Heart left ventricle (tissue), 16 donors: ENCODE measurements around the gene FBXW7. TPM values are rescaled to one million over a fixed set of nuclear protein-coding genes. Genes with fewer than 3 reads are reported as not detected.

ENCODE experiments used
- ATAC-seq, 4 donors: fragments of 200-7000 bp; cut with Tn5 transposase; one replicate each; pipeline ENCODE4 v1.9.1; 2020 to 2022; ENCODE audit warnings: moderate library complexity in 4 of 4, mild to moderate bottlenecking in 3 of 4, moderate number of reproducible peaks in 1 of 4
- DNase-seq, 5 donors: peaks; one replicate each; pipeline ENCODE4 v3.0.0-alpha.2; 2020
- H3K27ac ChIP-seq, 12 donors: fragments of 200-600 bp; sonication (generic) in 4 of 12; one replicate each; pipeline versions ENCODE4 v1.5.0 to v1.8.0; 2016 to 2022; ENCODE audit warnings: mild to moderate bottlenecking in 2 of 12
- H3K27me3 ChIP-seq, 9 donors: fragments of 200-600 bp; sonication (generic) in 2 of 9; one replicate each; pipeline versions ENCODE4 v1.5.1 to v1.8.0; 2016 to 2022; ENCODE audit warnings: mild to moderate bottlenecking in 3 of 9
- H3K36me3 ChIP-seq, 9 donors: fragments of 200-600 bp; sonication (generic) in 2 of 9; one replicate each; pipeline versions ENCODE4 v1.5.0 to v1.8.0; 2018 to 2022; ENCODE audit warnings: mild to moderate bottlenecking in 2 of 9
- H3K4me1 ChIP-seq, 12 donors: fragments of 200-600 bp; sonication (generic) in 4 of 12; one replicate each; pipeline versions ENCODE4 v1.5.0 to v1.8.0; 2016 to 2022; ENCODE audit warnings: mild to moderate bottlenecking in 3 of 12
- H3K4me3 ChIP-seq, 12 donors: fragments of 200-600 bp; sonication (generic) in 4 of 12; one replicate each; pipeline versions ENCODE4 v1.5.0 to v1.8.0; 2017 to 2022; ENCODE audit warnings: mild to moderate bottlenecking in 9 of 12, moderate library complexity in 4 of 12
- H3K9me3 ChIP-seq, 12 donors: fragments of 200-600 bp; sonication (generic) in 4 of 12; one replicate each; pipeline versions ENCODE4 v1.5.0 to v1.8.0; 2016 to 2022; ENCODE audit warnings: mild to moderate bottlenecking in 1 of 12
- POLR2A ChIP-seq, 2 donors: fragments of 450-650 bp; IDR thresholded peaks; one replicate each; pipeline ENCODE4 v1.6.1; 2017; ENCODE audit warnings: antibody characterized with exemption in 2 of 2, mild to moderate bottlenecking in 2 of 2, moderate library complexity in 2 of 2
- WGBS, 4 donors: extraction: QIAGEN DNeasy Blood & Tissue Kit in 2 of 4; methylation state at CpG; one replicate each; pipeline versions ENCODE4 v1.1.5 to v1.1.7; 2013 to 2018; 5-methylcytosine and 5-hydroxymethylcytosine counted together
- intact Hi-C, 10 donors: fragments of 100-400 bp; cut with DNase I; formaldehyde crosslinking; loops; one replicate each; pipeline versions ENCODE4 v1.11.1 to v1.14.2; 2022
- polyA plus RNA-seq, 2 donors: library from polyadenylated mRNA; stranded (reverse); fragments of 200-250 nt; gene quantifications; one replicate each; pipeline ENCODE4 v1.2.3, GENCODE V29; 2013
- total RNA-seq, 9 donors: library from RNA; depleted of rRNA in 2 of 9; stranded (reverse); fragments of >200 nt in 2 of 9; fragmentation: NEBNext Ultra II Directional in 3 of 9; extraction: Animal tissue kit (Norgen Biotek cat#: 25700) in 3 of 9; gene quantifications; one replicate each; pipeline versions ENCODE4 v1.1.0 to v1.2.4, GENCODE V29; 2016 to 2023
- TF ChIP-seq, protein P1 (sequence below), 12 donors: fragments of 200-600 bp; sonication (generic) in 4 of 12; IDR thresholded peaks; one replicate each; pipeline versions ENCODE4 v1.5.0 to v1.8.0; 2018 to 2022; ENCODE audit warnings: antibody characterized with exemption in 12 of 12, mild to moderate bottlenecking in 5 of 12
- donor health status: ischemic (EF 13 %, LVEDD 7.1; RV severe dilation, severe dysfunction).
- donor health status: healthy with polysubstance abuse.
- donor health status: DM: no; HTN: yes; CAD: no.
- donor health status: DM: no; HTN: no; CAD: no.
- donor health status: ischemic (EF 25% LVEDD 6.9; RV normal size, moderate dysfunction).
- donor health status: ischemic (EF 25% LVEDD 5.7; RV mildly dilated, moderate dysfunction).
- donor health status: healthy.
- donor health status: DM: yes; HTN: yes; CAD: no.
- donor health status: ischemic (EF 35%, LVEDD 5.7; RV mildly dilated, moderate dysfunction).
- donor health status: nonischemic (EF 11% LVEDD 7.7; RV severe dilation, severe dysfunction).
- donor health status: DM: yes; HTN: yes; CAD: no.
- donor health status: PGD.
- donor health status: ischemic (EF 29% LVEDD 5.4; RV normal size, mild dysfunction).
- donor health status: nonischemic (EF 23%, LVEDD 6.1; RV moderate dilation, normal function).

FBXW7 gene
- total and polyA plus RNA-seq, 11 donors, result 20.6 to 74.1 (median 59.8) TPM

DNA sequence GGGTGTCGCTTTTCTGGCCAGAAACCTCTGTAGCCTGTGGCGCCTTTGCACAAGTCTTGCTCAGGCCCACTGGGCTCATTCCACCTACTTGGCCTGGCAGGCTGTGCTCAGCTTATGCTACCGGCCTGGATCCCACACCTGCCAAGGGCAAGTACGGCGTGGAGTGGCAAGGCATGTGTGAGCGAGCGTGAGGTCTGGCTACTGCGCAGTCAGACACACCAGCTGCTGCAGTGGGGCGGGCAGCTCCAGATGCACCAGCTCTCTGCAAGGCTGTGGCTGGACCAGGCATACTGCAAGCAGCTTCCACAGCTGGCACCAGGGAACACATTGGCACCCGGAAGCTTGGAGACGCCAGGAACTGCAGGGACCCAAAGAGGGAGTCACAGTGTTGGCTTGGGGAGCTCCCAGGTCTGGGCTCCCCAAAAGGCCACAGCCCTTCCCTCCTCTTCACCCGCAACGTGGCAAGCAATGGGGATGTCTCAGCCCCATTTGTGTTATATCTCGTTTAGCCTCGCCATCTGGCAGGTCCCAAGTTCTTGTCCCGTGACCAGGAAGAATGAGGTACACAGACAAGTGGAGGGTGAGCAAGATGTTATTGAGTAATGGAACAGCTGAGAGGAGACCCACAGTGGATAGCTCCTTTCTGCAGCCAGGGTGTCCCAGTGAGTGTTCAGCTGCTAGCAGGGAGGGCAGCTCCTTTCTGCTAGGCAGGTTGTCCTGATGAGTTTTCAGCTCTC is 3.8 kb upstream of the FBXW7 start:
- TF ChIP-seq, protein P1, sequence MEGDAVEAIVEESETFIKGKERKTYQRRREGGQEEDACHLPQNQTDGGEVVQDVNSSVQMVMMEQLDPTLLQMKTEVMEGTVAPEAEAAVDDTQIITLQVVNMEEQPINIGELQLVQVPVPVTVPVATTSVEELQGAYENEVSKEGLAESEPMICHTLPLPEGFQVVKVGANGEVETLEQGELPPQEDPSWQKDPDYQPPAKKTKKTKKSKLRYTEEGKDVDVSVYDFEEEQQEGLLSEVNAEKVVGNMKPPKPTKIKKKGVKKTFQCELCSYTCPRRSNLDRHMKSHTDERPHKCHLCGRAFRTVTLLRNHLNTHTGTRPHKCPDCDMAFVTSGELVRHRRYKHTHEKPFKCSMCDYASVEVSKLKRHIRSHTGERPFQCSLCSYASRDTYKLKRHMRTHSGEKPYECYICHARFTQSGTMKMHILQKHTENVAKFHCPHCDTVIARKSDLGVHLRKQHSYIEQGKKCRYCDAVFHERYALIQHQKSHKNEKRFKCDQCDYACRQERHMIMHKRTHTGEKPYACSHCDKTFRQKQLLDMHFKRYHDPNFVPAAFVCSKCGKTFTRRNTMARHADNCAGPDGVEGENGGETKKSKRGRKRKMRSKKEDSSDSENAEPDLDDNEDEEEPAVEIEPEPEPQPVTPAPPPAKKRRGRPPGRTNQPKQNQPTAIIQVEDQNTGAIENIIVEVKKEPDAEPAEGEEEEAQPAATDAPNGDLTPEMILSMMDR (IDR thresholded peaks at IDR 0.05), result no peak
- TF ChIP-seq POLR2A (IDR thresholded peaks at IDR 0.05), result no peak
- Histone ChIP-seq H3K4me1 (peaks cover 0 to 27% (median 13%) of the 10 kb centered on the region in 12 donors), H3K27ac (no peak overlapping the region), H3K36me3 (peaks cover 0 to 12% (median 0%) of the 10 kb centered on the region in 9 donors), H3K4me3 (no peak overlapping the region), H3K27me3 (no peaks in the 10 kb centered on the region), H3K9me3 (peaks cover 0 to 9% (median 0%) of the 10 kb centered on the region in 12 donors)
- 95 to 98% (median 97%) methylated on average over 14 to 16 of the region's 16 CpGs for WGBS, 4 donors
- DNase-seq (no peak), ATAC-seq (no peak)
- intact Hi-C loops, result loop anchor here in 2 of 10 donors (5.0 to 10.0 kb wide), 3 partner anchors 37 to 145 kb away; no protein-coding TSS in a partner anchor

DNA sequence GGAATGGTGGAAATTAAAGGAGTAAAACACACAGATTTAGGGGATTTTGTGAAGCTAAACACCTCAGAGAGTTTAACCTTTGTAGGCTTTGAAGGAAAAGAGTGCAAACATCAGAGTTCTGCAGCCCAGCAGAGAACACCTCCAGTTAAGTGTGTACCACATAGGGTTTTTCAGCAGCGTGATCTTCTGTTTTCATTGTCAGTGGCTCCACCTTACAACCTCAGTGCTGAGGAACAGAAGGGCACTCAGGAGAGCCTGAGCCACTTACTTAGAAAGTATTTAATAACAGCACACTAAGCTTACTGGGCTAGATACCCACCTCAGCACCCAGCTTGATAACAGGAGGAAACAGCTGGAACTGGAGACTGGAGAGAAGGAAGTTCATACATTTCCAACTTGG is 2.0 kb upstream of the FBXW7 start:
- intact Hi-C loops, result loop anchor here in 3 of 10 donors (2.0 to 10.0 kb wide), 3 partner anchors 25 to 147 kb away; no protein-coding TSS in a partner anchor
- H3K27me3 ChIP-seq, result no peaks in the 10 kb centered on the region
- H3K27ac ChIP-seq, result peak overlapping the region in 2 of 12 donors; percentile 91 to 95
- H3K9me3 ChIP-seq, result peaks cover 0 to 9% (median 0%) of the 10 kb centered on the region in 12 donors
- peaks cover 3 to 45% (median 28%) of the 10 kb centered on the region in 12 donors for H3K4me1 ChIP-seq
- H3K4me3 ChIP-seq, result peak overlapping the region in 1 of 12 donors; percentile 98
- TF ChIP-seq, protein P1 (IDR thresholded peaks at IDR 0.05), result no peak
- TF ChIP-seq POLR2A (IDR thresholded peaks at IDR 0.05), result no peak
- no peak for DNase-seq
- ATAC-seq, result no peak
- WGBS, 4 donors, result 82 to 94% (median 88%) methylated on average over 1 of the region's 1 CpG
- peaks cover 0 to 12% (median 0%) of the 10 kb centered on the region in 9 donors for H3K36me3 ChIP-seq

- Histone ChIP-seq H3K27me3 (no peaks in the 10 kb centered on the region), H3K4me1 (peaks cover 4 to 54% (median 36%) of the 10 kb centered on the region in 12 donors), H3K27ac (peak overlapping the region; percentile 83 to 95 (median 90)), H3K4me3 (peak overlapping the region; percentile 63 to 100 (median 90)), H3K36me3 (peaks cover 0 to 12% (median 0%) of the 10 kb centered on the region in 9 donors), H3K9me3 (peaks cover 0 to 9% (median 0%) of the 10 kb centered on the region in 12 donors)
- ATAC-seq (peak; percentile 3 to 35 (median 31)), DNase-seq (peak in 2 of 5 donors; percentile 28 to 32)
- intact Hi-C loops, result loop anchor here in 3 of 10 donors (2.0 to 10.0 kb wide), 3 partner anchors 24 to 148 kb away; no protein-coding TSS in a partner anchor
- WGBS, 4 donors, result 0 to 1% (median 1%) methylated on average over 24 of the region's 24 CpGs
- TF ChIP-seq, protein P1 (IDR thresholded peaks at IDR 0.05), result no peak
- no peak for TF ChIP-seq POLR2A (IDR thresholded peaks at IDR 0.05)
Observed at GRCh38 chr4:152536545-152537182, 772 bp upstream of the FBXW7 start.
